Measurements from ENCODE around the gene CRACR2A. TPM values are rescaled to one million over a fixed set of nuclear protein-coding genes. Genes with fewer than 3 reads are reported as not detected.

Gene CRACR2A
- total and polyA plus RNA-seq, 9 of the 15 experiments (the other 6 are each of a cell fraction or from before 2014, with no cell fraction given), result 2.1 to 15.1 (median 10.4) TPM

DNA sequence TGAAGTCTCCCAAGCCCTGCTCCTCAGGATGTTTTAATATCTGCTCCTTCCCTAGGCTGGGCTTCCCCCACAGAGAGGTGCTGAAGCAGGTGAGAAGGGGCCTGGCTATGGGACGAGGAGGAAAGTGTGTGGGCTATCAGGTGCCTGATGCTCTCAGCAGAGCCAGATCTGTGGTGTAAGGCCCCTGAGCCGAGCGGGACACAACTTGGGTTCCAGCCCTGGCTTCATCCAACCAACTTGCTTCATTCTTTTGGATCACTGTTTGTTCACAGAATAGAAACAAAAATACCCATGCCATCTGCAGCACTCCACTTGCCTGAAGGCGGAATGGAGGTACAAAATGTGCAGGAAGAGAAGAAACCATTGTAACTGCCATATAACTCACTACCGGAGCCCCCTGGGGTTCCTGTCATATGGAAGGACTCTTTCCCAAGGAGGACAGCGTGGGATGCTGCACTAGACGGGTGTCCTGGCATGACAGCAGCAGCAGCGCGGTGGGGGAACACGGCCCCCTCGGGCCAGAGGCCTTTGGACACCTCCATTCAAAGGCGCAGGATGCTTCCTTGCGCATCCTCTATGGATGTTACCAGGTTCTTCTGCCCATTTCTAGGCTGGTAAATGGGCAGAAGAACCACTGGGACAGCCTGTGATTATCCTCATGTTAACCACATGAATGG is 95.8 kb downstream of the CRACR2A start:
- H4K20me1 ChIP-seq (replicated peaks; ENCODE audit: control insufficient read depth, insufficient read depth, low read length), result no peaks in the 10 kb centered on the region
- no peak overlapping the region for H3K27ac ChIP-seq (ENCODE audit: extremely low read depth, low read depth, low read length)
- H3K9ac ChIP-seq (ENCODE audit: insufficient read depth in 1 of 2, low read depth in 2 of 2, low read length in 2 of 2), result no peak overlapping the region
- H3K9me3 ChIP-seq (replicated peaks; ENCODE audit: control insufficient read depth, insufficient read depth, low read depth, low read length), result no peaks in the 10 kb centered on the region
- POLR2A ChIA-PET, result no interaction called here
- no peak overlapping the region for H3K4me3 ChIP-seq
- H3K36me3 ChIP-seq (ENCODE audit: control insufficient read depth, insufficient read depth, low read length), result peaks cover 39% of the 10 kb centered on the region; the same call in 2 of the 3 replicates
- H3K79me2 ChIP-seq (ENCODE audit: control insufficient read depth, insufficient read depth, low read length), result no peaks in the 10 kb centered on the region
- intact Hi-C loops (cut with micrococcal nuclease), result loop anchor here (10.0 kb wide), 1 partner anchor 98 kb away; the partner anchor contains the start of gene CRACR2A
- 92% methylated on average over 7 of the region's 13 CpGs for WGBS (ENCODE audit: insufficient coverage, low coverage, missing lambda C conversion rate)
- in situ Hi-C loops (cut with MboI), result no loop called here
- no peaks in the 10 kb centered on the region for H3K27me3 ChIP-seq (ENCODE audit: control insufficient read depth in 2 of 2, insufficient read depth in 2 of 2, low read length in 2 of 2)
- H2AFZ ChIP-seq (ENCODE audit: low read depth, low read length), result no peak overlapping the region
- no TSS peak for BruUV-seq (replicated peaks)
- no peak for ATAC-seq
- FAIRE-seq, result no peak
- no peak for DNase-seq (ENCODE audit: extremely low read depth in 1 of 4, low spot score in 3 of 4)
- no peaks in the 10 kb centered on the region for H3K4me1 ChIP-seq (replicated peaks in 1 of 2; ENCODE audit: control insufficient read depth in 2 of 2, insufficient read depth in 2 of 2, low read length in 2 of 2)
- no peak overlapping the region for H3K4me2 ChIP-seq (ENCODE audit: insufficient read depth, low read length)
- H3K9me1 ChIP-seq (ENCODE audit: control insufficient read depth, insufficient read depth, low read length), result no peaks in the 10 kb centered on the region
- CTCF ChIA-PET (ENCODE audit: low intra/inter-chr PET ratio), result no interaction called here
- TF ChIP-seq ZNF197 (CRISPR knock-in tag; IDR thresholded peaks at IDR 0.05; ENCODE audit: low read depth) (no peak), POLR3A (IDR thresholded peaks at IDR 0.05; ENCODE audit: borderline replicate concordance, extremely low read depth, insufficient read depth, insufficient read length) (no peak), CBX3 (IDR thresholded peaks at IDR 0.05; ENCODE audit: borderline replicate concordance in 1 of 2, low read length in 2 of 2) (no peak), FOXK1 (CRISPR knock-in tag; IDR thresholded peaks at IDR 0.05; ENCODE audit: borderline replicate concordance) (no peak), ZNF57 (CRISPR knock-in tag; IDR thresholded peaks at IDR 0.05) (no peak), CBX2 (IDR thresholded peaks at IDR 0.05; ENCODE audit: insufficient read depth, low read length, poor library complexity, severe bottlenecking) (no peak), RNF2 (IDR thresholded peaks at IDR 0.05) (no peak), POLR2H (tag; IDR thresholded peaks at IDR 0.05; ENCODE audit: low read depth) (no peak), ZNF212 (CRISPR knock-in tag; IDR thresholded peaks at IDR 0.05) (no peak), HDAC2 (IDR thresholded peaks at IDR 0.05) (no peak), CBFA2T3 (IDR thresholded peaks at IDR 0.05) (no peak)
- TF ChIP-seq, protein P1, sequence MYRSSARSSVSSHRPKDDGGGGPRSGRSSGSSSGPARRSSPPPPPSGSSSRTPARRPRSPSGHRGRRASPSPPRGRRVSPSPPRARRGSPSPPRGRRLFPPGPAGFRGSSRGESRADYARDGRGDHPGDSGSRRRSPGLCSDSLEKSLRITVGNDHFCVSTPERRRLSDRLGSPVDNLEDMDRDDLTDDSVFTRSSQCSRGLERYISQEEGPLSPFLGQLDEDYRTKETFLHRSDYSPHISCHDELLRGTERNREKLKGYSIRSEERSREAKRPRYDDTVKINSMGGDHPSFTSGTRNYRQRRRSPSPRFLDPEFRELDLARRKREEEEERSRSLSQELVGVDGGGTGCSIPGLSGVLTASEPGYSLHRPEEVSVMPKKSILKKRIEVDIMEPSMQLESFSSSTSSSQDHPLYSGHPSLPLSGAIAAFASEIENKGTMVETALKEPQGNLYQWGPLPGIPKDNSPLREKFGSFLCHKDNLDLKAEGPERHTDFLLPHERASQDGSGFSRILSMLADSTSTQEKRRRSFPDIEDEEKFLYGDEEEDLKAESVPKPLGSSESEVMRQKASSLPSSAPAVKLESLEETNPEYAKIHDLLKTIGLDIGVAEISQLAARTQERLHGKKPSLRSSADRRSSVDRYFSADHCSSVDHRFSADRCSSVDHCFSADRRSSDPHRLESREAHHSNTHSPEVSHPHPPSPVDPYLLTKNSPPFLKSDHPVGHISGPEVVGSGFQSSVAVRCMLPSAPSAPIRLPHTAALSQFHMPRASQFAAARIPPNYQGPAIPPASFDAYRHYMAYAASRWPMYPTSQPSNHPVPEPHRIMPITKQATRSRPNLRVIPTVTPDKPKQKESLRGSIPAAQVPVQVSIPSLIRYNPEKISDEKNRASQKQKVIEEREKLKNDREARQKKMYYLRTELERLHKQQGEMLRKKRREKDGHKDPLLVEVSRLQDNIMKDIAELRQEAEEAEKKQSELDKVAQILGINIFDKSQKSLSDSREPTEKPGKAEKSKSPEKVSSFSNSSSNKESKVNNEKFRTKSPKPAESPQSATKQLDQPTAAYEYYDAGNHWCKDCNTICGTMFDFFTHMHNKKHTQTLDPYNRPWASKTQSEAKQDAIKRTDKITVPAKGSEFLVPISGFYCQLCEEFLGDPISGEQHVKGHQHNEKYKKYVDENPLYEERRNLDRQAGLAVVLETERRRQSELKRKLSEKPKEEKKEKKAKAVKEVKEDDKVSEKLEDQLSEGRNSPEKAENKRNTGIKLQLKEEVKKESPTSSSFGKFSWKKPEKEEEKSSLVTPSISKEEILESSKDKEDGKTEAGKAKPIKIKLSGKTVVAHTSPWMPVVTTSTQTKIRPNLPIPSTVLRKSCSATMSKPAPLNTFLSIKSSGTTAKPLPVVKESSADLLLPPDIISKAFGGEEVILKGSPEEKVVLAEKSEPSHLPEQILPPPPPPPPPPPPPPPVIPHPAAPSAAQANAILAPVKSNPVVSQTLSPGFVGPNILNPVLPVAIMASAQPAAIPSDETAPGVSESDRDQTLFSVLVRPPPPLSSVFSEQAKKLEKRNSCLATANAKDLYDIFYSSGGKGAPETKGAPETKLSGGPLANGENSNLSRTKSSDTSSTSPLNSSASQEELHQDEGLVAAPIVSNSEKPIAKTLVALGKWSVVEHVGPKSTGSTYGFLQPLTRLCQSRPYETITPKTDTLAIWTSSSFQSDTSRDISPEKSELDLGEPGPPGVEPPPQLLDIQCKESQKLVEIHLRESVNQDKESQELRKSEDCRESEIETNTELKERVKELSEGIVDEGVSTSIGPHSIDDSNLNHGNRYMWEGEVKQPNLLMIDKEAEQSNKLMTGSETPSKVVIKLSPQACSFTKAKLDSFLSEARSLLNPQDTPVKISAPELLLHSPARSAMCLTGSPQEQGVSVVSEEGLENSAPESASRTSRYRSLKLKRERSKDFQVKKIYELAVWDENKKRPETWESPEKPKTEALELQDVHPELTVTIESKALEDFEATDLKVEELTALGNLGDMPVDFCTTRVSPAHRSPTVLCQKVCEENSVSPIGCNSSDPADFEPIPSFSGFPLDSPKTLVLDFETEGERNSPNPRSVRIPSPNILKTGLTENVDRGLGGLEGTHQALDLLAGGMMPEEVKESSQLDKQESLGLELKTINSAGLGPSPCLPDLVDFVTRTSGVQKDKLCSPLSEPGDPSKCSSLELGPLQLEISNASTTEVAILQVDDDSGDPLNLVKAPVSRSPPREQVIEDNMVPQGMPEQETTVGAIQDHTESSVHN (IDR thresholded peaks at IDR 0.05; ENCODE audit: borderline replicate concordance in 1 of 2, low read depth in 1 of 2), result no peak
- TF ChIP-seq, protein P2, sequence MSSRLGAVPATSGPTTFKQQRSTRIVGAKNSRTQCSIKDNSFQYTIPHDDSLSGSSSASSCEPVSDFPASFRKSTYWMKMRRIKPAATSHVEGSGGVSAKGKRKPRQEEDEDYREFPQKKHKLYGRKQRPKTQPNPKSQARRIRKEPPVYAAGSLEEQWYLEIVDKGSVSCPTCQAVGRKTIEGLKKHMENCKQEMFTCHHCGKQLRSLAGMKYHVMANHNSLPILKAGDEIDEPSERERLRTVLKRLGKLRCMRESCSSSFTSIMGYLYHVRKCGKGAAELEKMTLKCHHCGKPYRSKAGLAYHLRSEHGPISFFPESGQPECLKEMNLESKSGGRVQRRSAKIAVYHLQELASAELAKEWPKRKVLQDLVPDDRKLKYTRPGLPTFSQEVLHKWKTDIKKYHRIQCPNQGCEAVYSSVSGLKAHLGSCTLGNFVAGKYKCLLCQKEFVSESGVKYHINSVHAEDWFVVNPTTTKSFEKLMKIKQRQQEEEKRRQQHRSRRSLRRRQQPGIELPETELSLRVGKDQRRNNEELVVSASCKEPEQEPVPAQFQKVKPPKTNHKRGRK (tag; IDR thresholded peaks at IDR 0.05), result no peak

Measured in K562 (cell line).